Middle frontal gyrus (tissue), 1 donor: ENCODE results near the gene TMEM154.
"Not testable (repeated sequence)": the region's sequence is repeated elsewhere in the genome, so short reads cannot be mapped to it uniquely, and the experiment has no call there.

ENCODE experiments used
- DNase-seq: peaks from one replicate; pipeline ENCODE4 v3.0.0-alpha.2; 2015; ENCODE audit warnings: low spot score; ENCODE audit errors: extremely low spot score

TMEM154 gene

GRCh38 chr4:152667781-152668180, 12.0 kb downstream of the TMEM154 start:
- no peak for DNase-seq

GRCh38 chr4:152666946-152667345, 12.9 kb downstream of the TMEM154 start:
- DNase-seq, result no peak

GRCh38 chr4:152665691-152666395, 14.0 kb downstream of the TMEM154 start:
- DNase-seq, result no peak

- not testable (repeated sequence) for DNase-seq
These were observed 15.8 kb downstream of the TMEM154 start for GRCh38 chr4:152664067-152664378.

GRCh38 chr4:152663203-152664066, 16.4 kb downstream of the TMEM154 start:
- no peak for DNase-seq

- DNase-seq, result no peak
These were observed 18.1 kb downstream of the TMEM154 start for GRCh38 chr4:152661649-152662048.

GRCh38 chr4:152660526-152660925, 19.3 kb downstream of the TMEM154 start:
- DNase-seq, result no peak

- DNase-seq, result no peak
These were observed 20.0 kb downstream of the TMEM154 start for GRCh38 chr4:152659806-152660205.

GRCh38 chr4:152657657-152658056, 22.1 kb downstream of the TMEM154 start:
- DNase-seq, result no peak

GRCh38 chr4:152655272-152656129, 24.3 kb downstream of the TMEM154 start:
- no peak for DNase-seq

- no peak for DNase-seq
These were observed 27.7 kb downstream of the TMEM154 start for GRCh38 chr4:152652102-152652501.

- DNase-seq, result no peak
These were observed 28.2 kb downstream of the TMEM154 start for GRCh38 chr4:152651473-152652060.

GRCh38 chr4:152646221-152646620, 33.6 kb downstream of the TMEM154 start:
- no peak for DNase-seq

GRCh38 chr4:152644130-152644529, 35.7 kb downstream of the TMEM154 start:
- no peak for DNase-seq

- no peak for DNase-seq
These were observed 36.4 kb downstream of the TMEM154 start for GRCh38 chr4:152643153-152644035.

- DNase-seq, result peak; percentile 31
These were observed 39.5 kb downstream of the TMEM154 start for GRCh38 chr4:152640058-152640921.

- DNase-seq, result no peak
These were observed 43.9 kb downstream of the TMEM154 start for GRCh38 chr4:152635851-152636250.

- no peak for DNase-seq
These were observed 45.6 kb downstream of the TMEM154 start for GRCh38 chr4:152634110-152634760.

- DNase-seq, result no peak
These were observed 46.7 kb downstream of the TMEM154 start for GRCh38 chr4:152633118-152633517.
